ENCODE data around the gene ADGRL1.

The ADGRL1 gene

GRCh38 chr19:14116525-14116917 lies 89.4 kb downstream of the ADGRL1 start:
- H3K36me3 ChIP-seq (ENCODE audit: control insufficient read depth, low read length): peaks cover 7% of the 10 kb centered on the region
- H3K4me3 ChIP-seq (ENCODE audit: low read length): peak overlapping the region; percentile 81
- no peak overlapping the region for H3K27ac ChIP-seq (ENCODE audit: low read depth, low read length)
- no peaks in the 10 kb centered on the region for H3K27me3 ChIP-seq (ENCODE audit: control insufficient read depth, low read length)
- peaks cover 21% of the 10 kb centered on the region for H3F3A ChIP-seq (ENCODE audit: control insufficient read depth, insufficient read depth)
- peak overlapping the region; percentile 67 for H3K4me2 ChIP-seq (ENCODE audit: low read length)
- H3K9me2 ChIP-seq (replicated peaks; ENCODE audit: control insufficient read depth, low read length): no peaks in the 10 kb centered on the region
- no peak for TF ChIP-seq CTCF (IDR thresholded peaks at IDR 0.05; ENCODE audit: low read depth, low read length, poor library complexity, severe bottlenecking)
- no peak for TF ChIP-seq EZH2phosphoT487 (IDR thresholded peaks at IDR 0.05; ENCODE audit: borderline replicate concordance, low read length)
- no peaks in the 10 kb centered on the region for H3K9me3 ChIP-seq (ENCODE audit: control insufficient read depth, insufficient read depth, low read length)
- peaks cover 36% of the 10 kb centered on the region for H3K79me2 ChIP-seq (ENCODE audit: control insufficient read depth, low read length)
- peaks cover 36% of the 10 kb centered on the region for H3K4me1 ChIP-seq (ENCODE audit: control insufficient read depth, low read length)
- H4K20me1 ChIP-seq (ENCODE audit: control insufficient read depth, insufficient read depth, low read depth, low read length): peaks cover 8% of the 10 kb centered on the region; the same call in 1 of the 2 replicates

- no peaks in the 10 kb centered on the region for H3K9me3 ChIP-seq (ENCODE audit: control insufficient read depth, insufficient read depth, low read length)
- peak overlapping the region; percentile 81 for H3K4me3 ChIP-seq (ENCODE audit: low read length)
- no peaks in the 10 kb centered on the region for H3K27me3 ChIP-seq (ENCODE audit: control insufficient read depth, low read length)
- H3K27ac ChIP-seq (ENCODE audit: low read depth, low read length): no peak overlapping the region
- H4K20me1 ChIP-seq (ENCODE audit: control insufficient read depth, insufficient read depth, low read depth, low read length): peaks cover 8% of the 10 kb centered on the region; the same call in 1 of the 2 replicates
- H3K4me1 ChIP-seq (ENCODE audit: control insufficient read depth, low read length): peaks cover 36% of the 10 kb centered on the region
- TF ChIP-seq EZH2phosphoT487 (IDR thresholded peaks at IDR 0.05; ENCODE audit: borderline replicate concordance, low read length): no peak
- TF ChIP-seq CTCF (IDR thresholded peaks at IDR 0.05; ENCODE audit: low read depth, low read length, poor library complexity, severe bottlenecking): no peak
- no peaks in the 10 kb centered on the region for H3K9me2 ChIP-seq (replicated peaks; ENCODE audit: control insufficient read depth, low read length)
- H3K4me2 ChIP-seq (ENCODE audit: low read length): peak overlapping the region; percentile 67
- H3K36me3 ChIP-seq (ENCODE audit: control insufficient read depth, low read length): no peaks in the 10 kb centered on the region
- H3K79me2 ChIP-seq (ENCODE audit: control insufficient read depth, low read length): peaks cover 36% of the 10 kb centered on the region
- H3F3A ChIP-seq (ENCODE audit: control insufficient read depth, insufficient read depth): peaks cover 19% of the 10 kb centered on the region
These were observed 90.2 kb downstream of the ADGRL1 start for GRCh38 chr19:14115756-14116155.

- Histone ChIP-seq H3K79me2 (ENCODE audit: control insufficient read depth, low read length) (peaks cover 36% of the 10 kb centered on the region), H3K36me3 (ENCODE audit: control insufficient read depth, low read length) (no peaks in the 10 kb centered on the region), H3K9me3 (ENCODE audit: control insufficient read depth, insufficient read depth, low read length) (no peaks in the 10 kb centered on the region), H3K4me1 (ENCODE audit: control insufficient read depth, low read length) (peaks cover 41% of the 10 kb centered on the region), H3K27ac (ENCODE audit: low read depth, low read length) (peak overlapping the region; percentile 10; the same call in 1 of the 2 replicates), H3K27me3 (ENCODE audit: control insufficient read depth, low read length) (no peaks in the 10 kb centered on the region), H4K20me1 (ENCODE audit: control insufficient read depth, insufficient read depth, low read depth, low read length) (peaks cover 8% of the 10 kb centered on the region; the same call in 1 of the 2 replicates), H3K9me2 (replicated peaks; ENCODE audit: control insufficient read depth, low read length) (no peaks in the 10 kb centered on the region), H3K4me3 (ENCODE audit: low read length) (peak overlapping the region; percentile 81), H3K4me2 (ENCODE audit: low read length) (peak overlapping the region; percentile 67), H3F3A (ENCODE audit: control insufficient read depth, insufficient read depth) (peaks cover 18% of the 10 kb centered on the region)
- TF ChIP-seq CTCF (IDR thresholded peaks at IDR 0.05; ENCODE audit: low read depth, low read length, poor library complexity, severe bottlenecking) (peak; percentile 70), EZH2phosphoT487 (IDR thresholded peaks at IDR 0.05; ENCODE audit: borderline replicate concordance, low read length) (no peak)
These were observed 91.1 kb downstream of the ADGRL1 start for GRCh38 chr19:14114854-14115253.

Data from DOHH2 (cell line).